Midbrain (tissue), 1 donor: ENCODE measurements around the gene ACOX3.
A peak's percentile ranks its signal among the peaks of the same experiment; 100 is the strongest.

Experiments used
- DNase-seq: peaks from one replicate; lab custom pipeline; 2025; lab: John Stamatoyannopoulos, UW

Gene ACOX3

DNA sequence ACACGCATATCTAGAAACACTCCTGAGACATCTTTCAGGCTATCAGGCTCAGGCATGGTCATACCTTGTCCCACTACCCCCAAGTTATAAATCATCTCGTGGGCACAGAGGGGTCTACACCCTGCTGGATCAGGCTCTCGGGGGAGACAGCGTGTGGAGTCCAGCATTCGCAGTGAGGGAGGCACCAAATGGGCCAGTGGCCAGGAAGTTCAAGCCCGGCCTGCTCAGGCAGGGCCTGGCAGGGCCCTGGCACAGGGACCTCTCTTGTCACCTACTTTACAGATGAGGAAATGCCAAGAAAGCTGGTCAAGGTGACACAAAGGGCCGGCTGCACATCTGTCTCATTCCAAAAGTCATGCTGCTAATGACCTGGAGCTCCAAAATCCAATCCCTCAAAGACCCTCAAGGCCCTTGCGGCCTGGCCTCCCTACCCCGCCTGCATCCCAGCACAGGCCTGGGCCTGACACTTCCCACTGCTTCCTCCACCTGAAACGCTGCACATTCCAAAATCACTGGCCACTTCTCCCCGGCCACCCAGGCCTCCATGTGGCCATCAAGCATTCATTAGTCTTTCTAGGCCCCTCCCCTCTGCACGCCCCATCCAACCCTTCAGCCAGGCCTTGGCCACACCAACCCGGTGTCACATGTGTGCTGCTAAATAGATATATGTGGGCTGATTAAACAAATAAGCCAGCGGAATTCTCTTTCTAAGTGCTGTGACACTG is 35.6 kb downstream of the ACOX3 start:
- DNase-seq: no peak

GRCh38 chr4:8403976-8404375 is 36.5 kb downstream of the ACOX3 start:
- DNase-seq: no peak

DNA sequence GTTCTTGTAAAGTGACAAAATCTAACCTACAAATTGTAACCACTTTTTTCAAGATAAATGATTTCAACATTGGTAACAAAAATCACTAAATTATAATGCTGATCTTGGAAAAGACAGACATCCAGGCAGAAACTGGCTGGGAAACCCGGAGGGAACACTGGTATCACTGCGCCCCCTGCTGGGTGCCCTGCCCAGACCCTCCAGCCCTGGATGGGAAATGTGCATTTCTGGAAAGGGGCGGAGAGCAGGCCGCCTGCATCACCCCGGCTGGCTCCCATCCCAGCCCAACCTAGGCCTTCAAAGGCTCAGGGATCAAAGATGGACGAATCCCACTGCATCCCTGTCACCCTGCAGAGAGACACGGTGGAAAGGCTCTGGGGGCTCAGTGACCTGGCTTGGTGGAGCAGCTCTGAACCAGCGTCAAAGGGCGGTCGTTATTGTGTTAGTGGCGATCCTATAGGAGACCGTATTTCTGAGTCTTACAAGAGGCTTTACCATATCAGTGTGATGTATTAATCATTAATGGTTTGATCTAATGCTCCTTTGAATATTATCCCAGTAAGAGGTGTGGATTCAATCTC is 37.3 kb downstream of the ACOX3 start:
- DNase-seq: peak; percentile 84

DNA sequence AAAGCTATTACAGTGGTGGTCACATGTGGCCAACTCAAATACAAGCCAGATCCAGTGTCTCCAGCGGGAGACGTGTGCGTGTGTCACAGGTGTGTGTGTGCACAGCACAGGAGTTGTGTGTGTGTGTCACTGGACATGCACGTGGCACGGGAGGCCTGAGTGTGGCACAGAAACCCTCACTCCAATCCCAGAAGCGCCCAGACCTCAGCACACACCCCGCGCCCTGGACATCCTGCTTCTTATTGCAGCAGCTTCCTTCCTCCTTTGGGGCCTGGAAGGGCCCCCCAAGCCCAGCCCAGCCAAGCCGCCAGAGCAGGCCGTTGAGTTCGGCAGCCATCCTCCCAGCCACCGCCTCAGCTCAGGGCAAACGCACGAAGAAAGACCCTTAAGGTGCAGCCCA is 37.9 kb downstream of the ACOX3 start:
- DNase-seq: no peak

DNA sequence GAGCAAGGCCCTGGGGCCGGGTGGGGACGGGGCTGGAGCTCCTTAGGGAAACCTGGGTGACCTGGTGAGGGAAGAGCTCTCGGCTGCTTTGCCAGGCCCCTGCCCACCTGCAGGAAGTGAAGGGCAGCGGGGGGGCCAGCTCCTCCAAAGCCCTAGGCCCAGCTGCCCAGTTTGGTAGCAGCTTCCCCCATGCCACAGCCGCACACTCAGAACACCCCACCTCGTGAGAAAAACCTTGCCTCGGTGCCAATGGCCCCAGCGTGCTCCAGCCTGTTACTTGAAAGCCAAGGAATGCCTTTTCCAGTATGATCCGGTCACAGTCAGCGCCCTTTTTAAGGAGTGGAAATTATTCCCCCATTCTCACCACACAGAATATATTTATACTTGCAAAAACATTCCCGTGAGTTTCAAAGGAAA is 38.3 kb downstream of the ACOX3 start:
- no peak for DNase-seq

GRCh38 chr4:8401665-8402064 is 38.9 kb downstream of the ACOX3 start:
- DNase-seq: no peak

DNA sequence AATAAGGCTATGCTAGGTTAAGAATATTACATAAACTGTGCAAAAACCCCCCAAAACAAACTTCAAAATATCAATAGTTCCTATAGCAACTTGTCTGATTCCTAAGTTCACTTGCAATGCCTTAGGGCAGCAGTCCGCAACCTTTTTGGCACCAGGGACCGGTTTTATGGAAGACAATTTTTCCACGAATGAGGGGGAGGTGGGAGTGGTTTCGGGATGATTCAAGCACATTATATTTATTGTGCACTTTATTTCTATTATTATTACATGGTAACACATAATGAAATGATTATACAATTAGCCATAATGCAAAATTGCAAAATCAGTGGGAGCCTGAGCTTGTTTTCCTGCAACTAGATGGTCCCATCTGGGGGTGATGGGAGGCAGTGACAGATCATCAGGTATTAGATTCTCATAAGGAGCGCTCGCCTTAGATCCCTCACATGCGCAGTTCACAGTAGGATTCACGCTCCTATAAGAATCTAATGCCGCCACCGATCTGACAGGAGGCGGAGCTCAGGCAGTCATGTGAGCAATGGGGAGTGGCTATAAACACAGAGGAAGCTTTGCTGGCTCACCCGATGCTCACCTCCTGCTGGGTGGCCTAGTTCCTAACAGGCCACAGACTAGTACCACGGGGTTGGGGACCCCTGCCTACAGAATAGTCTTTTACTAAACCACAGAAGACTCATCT is 39.7 kb downstream of the ACOX3 start:
- DNase-seq: no peak

- no peak for DNase-seq
Measured at GRCh38 chr4:8399298-8399697, 41.2 kb downstream of the ACOX3 start.

GRCh38 chr4:8398347-8398746 is 42.2 kb downstream of the ACOX3 start:
- no peak for DNase-seq

DNA sequence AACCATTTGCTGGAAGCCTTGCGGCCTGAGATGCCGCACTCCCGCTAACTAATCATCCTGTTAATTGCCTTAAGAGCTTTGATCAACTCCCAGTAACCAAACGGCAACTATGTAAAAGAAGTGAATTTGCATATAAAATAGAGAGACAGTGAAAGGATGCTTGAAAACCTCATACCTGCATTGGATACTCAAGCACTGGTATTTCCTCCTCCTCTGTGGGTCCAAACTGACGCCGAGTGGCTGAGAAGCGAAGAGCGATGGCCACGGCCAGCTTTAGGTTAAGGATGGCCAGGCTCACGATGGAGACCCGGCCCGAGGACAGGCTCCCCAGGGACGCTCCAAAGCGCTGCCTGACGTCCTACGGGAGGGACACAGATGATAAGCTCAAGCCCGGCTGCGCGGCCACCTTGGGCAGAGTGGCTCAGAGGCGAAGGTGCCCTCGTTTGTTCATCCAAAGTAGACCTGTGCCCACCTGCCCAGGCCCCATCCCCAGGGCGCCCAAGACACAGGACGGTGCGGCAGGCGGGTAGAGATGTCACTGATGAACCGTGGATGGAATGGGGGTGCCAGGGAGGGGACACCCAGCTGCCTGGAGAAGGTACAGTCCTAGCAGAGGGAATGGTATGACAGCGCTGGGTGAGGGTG is 43.6 kb downstream of the ACOX3 start:
- DNase-seq: no peak

DNA sequence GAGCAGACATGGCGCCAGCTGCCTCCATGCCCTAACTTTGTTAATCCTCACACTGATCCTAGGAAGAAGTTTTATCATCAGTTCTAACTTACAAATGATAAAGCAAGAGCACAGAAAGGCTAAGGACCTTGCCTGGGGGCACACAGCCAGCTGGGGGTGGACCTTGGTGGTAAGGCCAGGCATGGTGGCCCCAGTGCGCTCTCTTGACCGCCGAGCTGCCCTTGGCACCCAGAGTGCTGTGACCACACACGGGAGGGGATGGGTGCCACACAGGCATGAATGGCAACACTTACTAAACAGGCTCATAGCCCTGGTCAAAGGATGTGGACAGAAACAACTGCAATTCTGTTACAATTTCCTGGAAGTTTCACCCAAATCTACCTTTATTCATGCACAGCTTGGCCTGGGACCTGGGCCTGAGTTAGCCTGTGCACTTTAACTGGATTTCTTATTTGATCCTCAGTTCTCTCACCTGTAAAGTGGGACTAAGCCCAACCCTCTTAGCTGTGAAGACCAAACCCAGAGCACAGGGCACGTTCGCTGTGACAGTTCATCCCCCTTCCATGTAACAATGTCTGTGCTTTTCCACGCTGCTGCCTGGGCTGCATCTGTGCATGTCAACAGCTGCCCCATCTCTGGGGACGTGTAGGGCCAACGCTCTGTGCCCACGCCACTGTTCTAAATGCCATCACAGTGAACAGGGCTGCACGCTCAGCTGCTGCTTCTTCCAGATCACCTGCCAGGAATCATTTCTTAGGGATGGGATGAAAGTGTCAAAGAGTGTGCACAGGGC is 44.8 kb downstream of the ACOX3 start:
- no peak for DNase-seq

DNA sequence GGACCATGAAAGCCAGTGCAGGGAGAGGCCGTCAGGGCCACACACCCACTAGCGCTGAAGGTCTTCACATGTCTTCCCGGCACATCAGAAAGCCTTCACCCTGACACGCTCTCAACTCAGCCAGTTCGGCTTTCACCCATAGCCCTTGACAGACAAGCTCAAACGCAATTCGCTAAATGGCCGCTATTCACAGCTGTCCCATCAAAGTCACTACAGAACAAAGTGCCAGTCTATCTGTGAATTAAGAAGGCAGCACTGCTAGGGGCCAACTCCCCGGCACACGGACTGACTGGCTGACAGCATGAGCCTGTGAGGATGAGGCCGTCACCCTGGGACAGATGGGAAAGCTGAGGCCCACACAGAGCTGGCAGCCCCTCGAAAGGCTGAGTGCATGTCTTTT is 45.7 kb downstream of the ACOX3 start:
- peak; percentile 57 for DNase-seq

DNA sequence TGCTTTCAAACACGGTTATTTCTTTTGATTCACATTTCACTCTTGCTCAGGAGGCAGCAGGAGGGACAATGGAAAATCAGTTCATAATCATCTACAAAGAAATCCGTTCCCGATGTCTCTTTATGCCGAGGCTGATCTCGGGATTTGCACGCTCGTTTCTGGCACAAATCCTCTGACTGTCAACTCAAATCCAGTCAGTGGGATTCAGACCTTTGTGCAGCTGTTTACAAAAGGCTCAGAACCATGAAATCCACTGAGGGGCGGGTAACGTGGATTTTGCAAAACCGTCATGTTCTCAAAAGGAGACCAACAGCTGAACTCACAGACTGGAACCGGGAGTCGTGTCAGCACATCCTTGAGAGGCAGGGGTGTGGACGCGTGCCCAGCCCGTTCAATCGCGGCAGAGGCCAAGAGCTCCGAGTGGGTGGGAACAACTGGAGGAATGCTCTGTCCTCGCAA is 46.4 kb downstream of the ACOX3 start:
- DNase-seq: peak; percentile 63

- peak; percentile 82 for DNase-seq
Measured at GRCh38 chr4:8393593-8394038, 46.9 kb downstream of the ACOX3 start.

DNA sequence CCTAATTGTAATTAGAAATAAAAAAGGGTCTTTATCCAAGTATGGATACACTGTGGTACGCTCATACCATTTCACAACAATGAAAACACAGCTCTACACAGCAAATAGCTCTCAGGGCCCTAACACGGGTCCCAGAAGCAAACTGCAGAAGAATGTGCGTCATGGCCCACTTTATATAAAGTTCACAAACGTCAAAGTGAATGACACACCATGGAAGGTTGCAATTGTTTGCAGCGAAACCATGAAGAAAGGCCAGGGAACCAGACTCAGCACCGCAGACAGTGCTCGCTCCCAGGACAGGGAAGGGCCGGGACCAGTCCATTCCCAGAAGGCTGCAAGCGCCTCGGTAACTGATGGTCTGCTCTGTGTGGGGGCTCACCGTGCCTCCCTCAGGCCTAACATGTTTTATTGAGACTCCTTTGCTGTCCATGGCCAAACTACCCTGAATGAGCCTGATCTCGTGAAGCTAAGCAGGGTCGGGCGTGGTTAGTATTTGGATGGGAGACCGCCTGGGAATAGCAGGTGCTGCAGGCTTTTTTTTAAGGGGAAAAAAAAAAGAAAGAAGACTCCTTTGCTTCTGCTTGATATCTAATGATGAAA is 47.8 kb downstream of the ACOX3 start:
- no peak for DNase-seq

- DNase-seq: peak; percentile 61
Measured at GRCh38 chr4:8391972-8392371, 48.6 kb downstream of the ACOX3 start.

GRCh38 chr4:8391071-8391470 is 49.5 kb downstream of the ACOX3 start:
- no peak for DNase-seq

DNA sequence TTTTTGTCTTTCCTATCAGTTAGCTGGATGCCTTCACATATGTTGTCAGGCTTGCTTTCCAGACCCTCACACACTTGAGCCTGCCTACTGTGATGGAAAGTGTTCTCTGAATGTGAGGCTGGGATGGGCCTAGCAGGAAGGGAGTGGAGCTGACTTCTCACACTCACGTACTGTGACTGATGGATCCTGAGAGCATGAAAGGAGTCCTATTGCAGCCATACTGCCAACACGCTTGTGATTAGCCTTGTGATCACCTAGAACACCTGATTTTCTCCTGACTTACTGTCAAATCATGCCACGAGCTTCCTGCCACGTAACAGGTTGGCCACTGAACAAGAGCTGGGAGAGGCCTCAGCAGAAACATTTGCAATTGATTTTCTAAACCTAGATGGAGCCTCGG is 49.9 kb downstream of the ACOX3 start:
- no peak for DNase-seq

- DNase-seq: no peak
Measured at GRCh38 chr4:8388528-8388870, 52.0 kb downstream of the ACOX3 start.

DNA sequence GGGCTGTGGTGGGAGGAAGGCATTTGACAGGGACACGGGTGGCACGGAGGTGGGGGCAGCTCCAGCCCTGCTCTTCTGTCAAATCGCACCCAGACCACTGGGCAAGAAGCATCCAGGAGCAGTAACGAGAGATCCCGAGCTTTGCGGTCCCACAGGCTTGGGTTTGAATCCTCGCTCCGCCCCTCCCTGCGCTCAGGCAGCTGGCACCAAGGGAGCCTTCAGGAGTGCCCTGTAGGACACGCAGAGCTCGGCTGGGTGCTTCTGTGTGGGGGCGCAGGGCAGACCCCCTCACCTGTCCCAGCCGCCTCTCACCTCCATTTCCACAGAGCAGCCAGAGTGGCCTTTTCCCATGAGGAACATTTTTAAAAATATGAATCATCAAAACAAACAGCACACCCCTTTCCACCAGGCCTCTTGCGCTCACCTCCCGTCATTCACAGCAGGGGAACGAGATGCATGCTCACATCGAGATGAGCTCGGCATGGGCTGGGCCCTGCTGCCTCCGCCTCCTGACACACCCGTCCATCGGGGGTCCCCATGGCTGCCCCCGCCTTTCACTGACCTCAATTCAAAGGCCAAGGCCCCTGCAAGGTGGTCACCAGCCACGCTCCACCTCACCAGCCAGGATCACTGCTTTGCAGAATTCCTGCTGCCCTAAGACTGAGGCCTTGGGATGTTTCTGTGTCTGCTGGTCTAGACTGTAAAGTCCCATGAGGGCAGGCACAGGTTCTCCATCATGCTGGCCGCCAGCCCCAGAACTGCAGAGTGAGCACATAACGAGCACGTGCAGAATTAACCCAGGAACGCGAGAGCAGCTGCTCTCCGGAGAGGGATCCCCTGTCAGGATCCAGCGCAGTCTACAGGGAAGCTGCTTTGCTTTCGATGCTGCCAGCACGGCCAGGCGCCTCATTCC is 52.7 kb downstream of the ACOX3 start:
- DNase-seq: no peak
